GM12872 (cell line): ENCODE measurements around the gene FAM120C.

Source experiments
- CTCF ChIP-seq: IDR thresholded peaks from 3 replicates; pipeline ENCODE4 v1.5.1; 2011; ENCODE audit warnings: low read depth, mild to moderate bottlenecking, low read length, moderate library complexity; ENCODE audit not compliant: insufficient read depth

Gene FAM120C

GRCh38 chrX:54074826-54075225 is 108.2 kb downstream of the FAM120C start:
- TF ChIP-seq CTCF, result no peak

- TF ChIP-seq CTCF, result no peak
Observed at GRCh38 chrX:54067766-54068165, 115.3 kb downstream of the FAM120C start.

- no peak for TF ChIP-seq CTCF
Observed at GRCh38 chrX:54066841-54067240, 116.2 kb downstream of the FAM120C start.

- TF ChIP-seq CTCF, result no peak
Observed at GRCh38 chrX:54064564-54064963, 118.5 kb downstream of the FAM120C start.

GRCh38 chrX:54063361-54063760 is 119.7 kb downstream of the FAM120C start:
- no peak for TF ChIP-seq CTCF

GRCh38 chrX:54049801-54050200 is 133.3 kb downstream of the FAM120C start:
- no peak for TF ChIP-seq CTCF

GRCh38 chrX:54048412-54048811 is 134.6 kb downstream of the FAM120C start:
- TF ChIP-seq CTCF, result no peak
